B cell (primary cell): ENCODE measurements around the gene BHLHA15. TPM values are rescaled to one million over a fixed set of nuclear protein-coding genes. Genes with fewer than 3 reads are reported as not detected.

Experiments
- ATAC-seq: fragments of 200-7000 bp; cut with Tn5 transposase; one replicate; pipeline ENCODE4 v1.10.0; 2021; ENCODE audit warnings: low read depth, mild to moderate bottlenecking, moderate number of reproducible peaks, moderate library complexity
- CTCF ChIA-PET: fragments of 350-600 bp; sonication (Branson Sonifier 250); formaldehyde crosslinking; loops from one replicate; lab custom pipeline; 2021; ENCODE audit warnings: antibody characterized with exemption, inconsistent platforms; lab: Charles Lee
- POLR2A ChIA-PET: fragments of 350-600 bp; sonication (Branson Sonifier 250); formaldehyde crosslinking; loops from one replicate; lab custom pipeline; 2021; ENCODE audit warnings: antibody characterized with exemption; lab: Charles Lee
- DNase-seq: peaks from one replicate; pipeline ENCODE4 v3.0.0; 2013
- H2AFZ ChIP-seq: 2 replicates; pipeline ENCODE4 v1.6.1; 2012; ENCODE audit warnings: mild to moderate bottlenecking, low read depth, low read length; ENCODE audit not compliant: insufficient read depth, poor library complexity, severe bottlenecking
- H3K27ac ChIP-seq, 2 donors: 1 replicate in 1 of 2; 2 replicates in 1 of 2; pipeline ENCODE4 v1.5.1; 2012 to 2013; ENCODE audit warnings: low read length in 2 of 2, mild to moderate bottlenecking in 2 of 2, moderate library complexity in 1 of 2
- H3K27me3 ChIP-seq, 4 experiments: fragments of 200-600 bp in 1 of 4; sonication (generic) in 1 of 4; replicated peaks in 1 of 4; 1 replicate in 2 of 4; 2 replicates in 2 of 4; pipeline versions ENCODE4 v1.6.1 to v1.7.0; 2013 to 2016; ENCODE audit warnings: low read length in 3 of 4, mild to moderate bottlenecking in 2 of 4, mixed read lengths in 1 of 4, moderate library complexity in 1 of 4; ENCODE audit not compliant: insufficient read depth in 4 of 4, control insufficient read depth in 3 of 4; ENCODE audit errors: control extremely low read depth in 1 of 4
- H3K36me3 ChIP-seq, 2 experiments: replicated peaks in 1 of 2; 1 replicate in 1 of 2; 2 replicates in 1 of 2; pipeline versions ENCODE4 v1.6.1 to v1.7.1; 2013; ENCODE audit warnings: low read length in 1 of 2; ENCODE audit not compliant: insufficient read depth in 2 of 2, control insufficient read depth in 1 of 2; ENCODE audit errors: control extremely low read depth in 1 of 2, extremely low read depth in 1 of 2
- H3K4me1 ChIP-seq, 2 donors: fragments of 200-600 bp in 1 of 2; sonication (generic) in 1 of 2; 1 replicate in 1 of 2; 2 replicates in 1 of 2; pipeline versions ENCODE4 v1.5.1 to v1.6.1; 2013 to 2017; ENCODE audit warnings: low read length in 2 of 2; ENCODE audit not compliant: control insufficient read depth in 2 of 2, insufficient read depth in 2 of 2
- H3K4me2 ChIP-seq: replicated peaks from 2 replicates; pipeline ENCODE3; 2012; ENCODE audit warnings: mild to moderate bottlenecking, low read depth, low read length; ENCODE audit not compliant: poor library complexity, severe bottlenecking
- H3K4me3 ChIP-seq, 5 experiments: fragments of 200-600 bp in 1 of 5; sonication (generic) in 1 of 5; 1 replicate in 3 of 5; 2 replicates in 2 of 5; pipeline versions ENCODE4 v1.5.1 to v1.7.0; 2011 to 2016; ENCODE audit warnings: low read length in 4 of 5, mild to moderate bottlenecking in 4 of 5, low read depth in 2 of 5, control low read depth in 1 of 5, moderate library complexity in 1 of 5; ENCODE audit not compliant: insufficient read depth in 1 of 5; ENCODE audit errors: control extremely low read depth in 1 of 5, extremely low read depth in 1 of 5
- H3K79me2 ChIP-seq: fragments of 200-600 bp; sonication (generic); one replicate; pipeline ENCODE4 v1.6.0; 2016; ENCODE audit warnings: low read length; ENCODE audit not compliant: control insufficient read depth, insufficient read depth
- H3K9ac ChIP-seq: fragments of 200-600 bp; sonication (generic); 2 replicates; pipeline ENCODE4 v1.6.1; 2017; ENCODE audit warnings: mild to moderate bottlenecking, low read length, moderate library complexity
- H3K9me3 ChIP-seq, 3 donors: one replicate each; pipeline versions ENCODE4 v1.6.1 to v1.7.1; 2013; ENCODE audit warnings: low read length in 2 of 3; ENCODE audit not compliant: control insufficient read depth in 2 of 3, insufficient read depth in 1 of 3; ENCODE audit errors: control extremely low read depth in 1 of 3
- H4K20me1 ChIP-seq: 2 replicates; pipeline ENCODE4 v1.6.0; 2012; ENCODE audit warnings: mild to moderate bottlenecking, low read length; ENCODE audit not compliant: insufficient read depth, control insufficient read depth, poor library complexity, severe bottlenecking
- H3K27ac Mint-ChIP-seq: one replicate; pipeline ENCODE4 v1.8.0; 2021; ENCODE audit warnings: mixed read lengths
- H3K27me3 Mint-ChIP-seq: one replicate; pipeline ENCODE4 v1.8.0; 2021; ENCODE audit warnings: mixed read lengths
- H3K4me1 Mint-ChIP-seq: one replicate; pipeline ENCODE4 v1.8.0; 2021; ENCODE audit warnings: mixed read lengths
- H3K4me3 Mint-ChIP-seq: one replicate; pipeline ENCODE4 v1.8.0; 2021; ENCODE audit warnings: mixed read lengths
- H3K9me3 Mint-ChIP-seq: one replicate; pipeline ENCODE4 v1.8.0; 2022; ENCODE audit warnings: mixed read lengths; ENCODE audit not compliant: insufficient read depth
- EZH2 ChIP-seq: IDR thresholded peaks from 2 replicates; pipeline ENCODE4 v1.6.1; 2012; ENCODE audit warnings: borderline replicate concordance, low read depth, mild to moderate bottlenecking, moderate library complexity, low read length; ENCODE audit not compliant: insufficient read depth, poor library complexity, severe bottlenecking
- WGBS: methylation state at CpG from one replicate; pipeline ENCODE4 v1.1.5; 2013; ENCODE audit warnings: missing lambda C conversion rate; ENCODE audit not compliant: insufficient coverage; 5-methylcytosine and 5-hydroxymethylcytosine counted together
- intact Hi-C: fragments of 100-400 bp; cut with micrococcal nuclease; formaldehyde crosslinking; loops from one replicate; pipeline ENCODE4 v1.10.0; 2022
- polyA plus RNA-seq: library from polyadenylated mRNA; depleted of rRNA; stranded (reverse); fragments of >200 nt; gene quantifications from 2 replicates; pipeline ENCODE4 v1.2.3, GENCODE V29; 2012
- total RNA-seq, 2 donors: library from RNA; stranded (reverse); fragments of 120-200 nt in 1 of 2; gene quantifications; 1 replicate in 1 of 2; 2 replicates in 1 of 2; pipeline versions ENCODE4 v1.2.3 to v1.2.4, GENCODE V29; 2013 to 2022
- TF ChIP-seq, protein P1 (sequence below): fragments of 200-600 bp; IDR thresholded peaks from one replicate; pipeline ENCODE4 v1.8.0; 2022; ENCODE audit warnings: antibody characterized with exemption, mild to moderate bottlenecking

Gene BHLHA15
- total and polyA plus RNA-seq, 2 donors (not counting 1 experiment from before 2014, with no cell fraction given): 0.74 to 2.2 TPM

DNA sequence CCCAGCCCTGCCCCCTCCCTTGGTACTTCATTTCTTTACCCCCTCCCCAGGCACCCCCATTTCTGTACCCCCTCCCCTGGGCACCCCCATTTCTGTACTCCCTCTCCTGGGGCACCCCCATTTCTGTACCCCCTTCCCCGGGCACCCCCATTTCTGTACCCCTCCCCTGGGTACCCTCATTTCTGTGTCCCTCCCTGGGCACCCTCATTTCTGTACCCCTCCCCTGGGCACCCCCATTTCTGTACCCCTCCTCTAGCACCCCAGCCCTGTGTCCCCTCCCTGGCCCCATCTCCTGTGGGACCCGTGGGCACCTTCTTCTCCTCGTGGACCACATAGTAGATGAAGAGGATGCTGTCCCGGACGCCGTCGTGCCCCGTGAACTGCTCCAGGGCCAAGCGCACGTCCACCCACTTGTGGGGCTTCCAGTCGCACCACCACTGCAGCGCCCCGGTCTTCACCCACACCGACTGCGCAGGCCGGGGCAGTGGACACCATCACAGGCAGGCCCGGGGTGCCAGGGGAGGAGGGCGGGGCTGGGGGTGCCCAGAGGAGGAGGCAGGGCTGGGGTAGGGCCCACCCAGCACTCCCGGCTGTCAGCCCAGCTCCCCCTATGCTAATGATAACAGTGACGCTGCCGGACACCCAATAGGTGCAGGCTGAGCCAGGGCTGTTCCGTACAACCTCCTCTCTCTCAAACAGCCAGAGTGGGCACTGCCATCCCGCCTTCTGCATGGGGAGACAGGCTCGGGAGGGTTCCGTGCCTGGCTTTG lies 20.4 kb downstream of the BHLHA15 start:
- Histone ChIP-seq H3K79me2 (no peaks in the 10 kb centered on the region), H2AFZ (no peak overlapping the region), H3K4me3 (no peak overlapping the region), H3K4me1 (no peaks in the 10 kb centered on the region), H3K36me3 (peaks cover 0 to 46% of the 10 kb centered on the region in 2 experiments), H3K9me3 (no peaks in the 10 kb centered on the region), H3K9ac (no peak overlapping the region), H3K27ac (no peak overlapping the region), H4K20me1 (no peaks in the 10 kb centered on the region), H3K4me2 (no peak overlapping the region), H3K27me3 (no peaks in the 10 kb centered on the region)
- DNase-seq (no peak), ATAC-seq (no peak)
- Mint-ChIP-seq H3K27me3 (no peaks in the 10 kb centered on the region), H3K9me3 (no peaks in the 10 kb centered on the region), H3K4me1 (no peaks in the 10 kb centered on the region), H3K4me3 (no peak overlapping the region), H3K27ac (no peak overlapping the region)
- no peak for TF ChIP-seq EZH2
- TF ChIP-seq, protein P1, sequence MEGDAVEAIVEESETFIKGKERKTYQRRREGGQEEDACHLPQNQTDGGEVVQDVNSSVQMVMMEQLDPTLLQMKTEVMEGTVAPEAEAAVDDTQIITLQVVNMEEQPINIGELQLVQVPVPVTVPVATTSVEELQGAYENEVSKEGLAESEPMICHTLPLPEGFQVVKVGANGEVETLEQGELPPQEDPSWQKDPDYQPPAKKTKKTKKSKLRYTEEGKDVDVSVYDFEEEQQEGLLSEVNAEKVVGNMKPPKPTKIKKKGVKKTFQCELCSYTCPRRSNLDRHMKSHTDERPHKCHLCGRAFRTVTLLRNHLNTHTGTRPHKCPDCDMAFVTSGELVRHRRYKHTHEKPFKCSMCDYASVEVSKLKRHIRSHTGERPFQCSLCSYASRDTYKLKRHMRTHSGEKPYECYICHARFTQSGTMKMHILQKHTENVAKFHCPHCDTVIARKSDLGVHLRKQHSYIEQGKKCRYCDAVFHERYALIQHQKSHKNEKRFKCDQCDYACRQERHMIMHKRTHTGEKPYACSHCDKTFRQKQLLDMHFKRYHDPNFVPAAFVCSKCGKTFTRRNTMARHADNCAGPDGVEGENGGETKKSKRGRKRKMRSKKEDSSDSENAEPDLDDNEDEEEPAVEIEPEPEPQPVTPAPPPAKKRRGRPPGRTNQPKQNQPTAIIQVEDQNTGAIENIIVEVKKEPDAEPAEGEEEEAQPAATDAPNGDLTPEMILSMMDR: no peak
- 96% methylated on average over 23 of the region's 25 CpGs for WGBS
- ChIA-PET CTCF (no interaction called here), POLR2A (no interaction called here)
- intact Hi-C loops: no loop called here

DNA sequence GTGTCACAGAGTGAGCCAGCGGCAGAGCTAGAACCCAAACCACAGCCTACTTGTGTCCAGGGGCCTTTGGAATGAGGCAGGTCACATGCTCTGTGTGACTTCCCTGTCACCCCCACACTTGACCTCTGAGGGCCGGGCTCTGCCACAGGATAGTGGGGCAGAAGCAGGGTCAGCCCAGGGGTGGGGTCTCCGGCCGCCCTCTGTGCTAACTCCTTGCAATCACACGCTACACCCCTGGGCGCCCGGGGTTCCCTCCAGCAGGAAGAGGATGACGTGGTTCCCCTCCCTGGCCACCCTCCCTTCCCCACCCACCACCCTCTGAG lies 21.0 kb downstream of the BHLHA15 start:
- H3K9me3 Mint-ChIP-seq: no peaks in the 10 kb centered on the region

More for the DNA sequence above, 21.0 kb downstream of the BHLHA15 start:
- no peaks in the 10 kb centered on the region for H3K4me1 ChIP-seq
- intact Hi-C loops: no loop called here
- ChIA-PET CTCF (no interaction called here), POLR2A (no interaction called here)
- 92% methylated on average over 8 of the region's 8 CpGs for WGBS
- H3K4me3 ChIP-seq: no peak overlapping the region
- Mint-ChIP-seq H3K27ac (no peak overlapping the region), H3K27me3 (no peaks in the 10 kb centered on the region), H3K4me1 (no peaks in the 10 kb centered on the region), H3K4me3 (no peak overlapping the region)
- no peak for DNase-seq
- H3K27me3 ChIP-seq: no peaks in the 10 kb centered on the region
- H3K27ac ChIP-seq: no peak overlapping the region
- H3K36me3 ChIP-seq: peaks cover 0 to 50% of the 10 kb centered on the region in 2 experiments
- TF ChIP-seq, protein P1: no peak
- TF ChIP-seq EZH2: no peak
- no peak overlapping the region for H3K9ac ChIP-seq
- no peaks in the 10 kb centered on the region for H4K20me1 ChIP-seq
- ATAC-seq: no peak
- H3K9me3 ChIP-seq: no peaks in the 10 kb centered on the region
- H3K79me2 ChIP-seq: no peaks in the 10 kb centered on the region
- no peak overlapping the region for H3K4me2 ChIP-seq
- H2AFZ ChIP-seq: no peak overlapping the region
